HG02623 (cell line): ENCODE results near the gene ANXA8L1.
"Not testable (repeated sequence)": the region's sequence is repeated elsewhere in the genome, so short reads cannot be mapped to it uniquely, and the experiment has no call there.

Experiments used
- ATAC-seq: cut with Tn5 transposase; IDR thresholded peaks from one replicate; pipeline ENCODE4 v1.9.1; 2021; ENCODE audit warnings: moderate library complexity; ENCODE audit not compliant: unreplicated experiment

ANXA8L1 gene, protein sequence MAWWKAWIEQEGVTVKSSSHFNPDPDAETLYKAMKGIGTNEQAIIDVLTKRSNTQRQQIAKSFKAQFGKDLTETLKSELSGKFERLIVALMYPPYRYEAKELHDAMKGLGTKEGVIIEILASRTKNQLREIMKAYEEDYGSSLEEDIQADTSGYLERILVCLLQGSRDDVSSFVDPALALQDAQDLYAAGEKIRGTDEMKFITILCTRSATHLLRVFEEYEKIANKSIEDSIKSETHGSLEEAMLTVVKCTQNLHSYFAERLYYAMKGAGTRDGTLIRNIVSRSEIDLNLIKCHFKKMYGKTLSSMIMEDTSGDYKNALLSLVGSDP

DNA sequence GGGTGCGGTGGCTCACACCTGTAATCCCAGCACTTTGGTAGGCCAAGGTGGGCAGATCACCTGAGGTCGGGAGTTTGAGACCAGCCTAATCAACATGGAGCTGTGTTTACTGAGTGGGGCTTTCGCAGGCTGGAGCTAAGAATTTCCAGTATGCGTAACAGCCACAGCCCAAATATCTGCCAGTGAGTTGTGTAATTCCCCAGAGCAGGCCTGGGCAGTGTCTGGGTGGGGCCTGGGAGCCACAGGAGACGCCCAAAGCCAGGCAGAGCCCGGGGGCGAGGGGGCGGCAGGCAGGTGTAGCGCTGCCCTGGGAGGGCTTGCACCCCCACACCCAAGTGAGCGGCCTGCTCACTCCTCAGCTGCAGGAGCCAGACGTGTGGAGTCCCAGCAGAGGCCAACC lies at the start of gene ANXA8L1:
ANXA8L1 (plus strand) TSS at position 371 of the 400 bp plus-strand sequence. CDS start 76 bp downstream, outside the sequence.
- not testable (repeated sequence) for ATAC-seq

DNA sequence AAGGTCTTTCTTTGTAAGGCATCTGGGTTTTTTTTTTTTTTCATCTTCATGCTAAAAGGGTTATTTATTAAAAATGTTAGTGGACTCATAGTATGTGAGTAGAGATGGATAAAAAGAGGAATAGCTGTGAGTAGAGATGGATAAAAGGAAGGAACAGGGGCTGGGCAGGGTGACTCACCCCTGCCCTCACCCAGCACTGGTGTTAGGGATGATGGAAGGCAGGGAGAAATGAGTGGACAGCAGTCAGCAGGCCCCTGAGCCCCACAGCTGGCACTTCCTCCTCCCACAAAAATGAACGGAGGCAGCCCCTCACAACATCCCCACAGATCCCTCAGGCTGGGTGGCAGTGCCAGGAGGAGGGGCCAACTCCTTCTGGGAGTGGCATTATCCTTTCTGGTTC lies 49.5 kb upstream of the ANXA8L1 start:
- ATAC-seq = no peak

DNA sequence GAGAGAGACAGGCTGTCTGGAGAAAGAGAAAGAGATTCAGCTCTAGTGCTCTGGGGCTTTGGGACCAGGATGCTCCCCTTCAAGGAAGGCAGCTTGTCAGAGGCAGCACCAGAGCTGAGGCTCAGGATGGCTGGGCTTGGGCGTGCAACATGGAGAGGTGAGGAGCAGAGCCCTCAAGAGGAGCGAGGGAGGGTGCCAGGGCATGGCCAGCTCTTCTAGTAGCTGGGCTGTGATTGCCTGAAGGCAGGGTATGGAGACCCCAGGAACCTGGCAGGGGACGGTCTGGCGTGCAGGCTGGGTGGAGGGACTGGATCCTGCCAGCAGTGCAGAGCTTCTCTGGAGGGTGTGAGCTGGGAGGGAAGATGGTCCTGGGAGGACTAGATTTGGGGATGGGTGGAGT lies 48.6 kb upstream of the ANXA8L1 start:
- ATAC-seq = no peak

DNA sequence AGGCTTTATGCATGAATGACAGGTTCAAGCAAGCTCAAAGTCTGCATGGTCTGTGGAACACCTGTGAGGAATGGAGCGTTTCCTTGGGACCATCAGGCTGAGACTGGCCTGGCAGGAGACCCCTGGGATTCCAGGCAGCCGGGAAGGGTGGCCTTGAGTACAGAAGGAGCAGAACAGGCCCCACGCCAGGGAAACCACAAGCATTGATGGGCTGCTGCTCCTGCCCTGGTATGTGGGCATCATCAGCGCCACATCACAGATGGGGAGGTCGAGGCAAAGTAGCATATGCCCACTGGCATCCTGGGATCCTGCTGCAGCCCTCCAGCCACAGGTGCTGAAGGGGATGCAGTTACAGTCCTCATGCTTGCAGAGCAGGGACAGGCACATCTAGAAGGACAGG lies 47.9 kb upstream of the ANXA8L1 start:
- ATAC-seq = no peak

DNA sequence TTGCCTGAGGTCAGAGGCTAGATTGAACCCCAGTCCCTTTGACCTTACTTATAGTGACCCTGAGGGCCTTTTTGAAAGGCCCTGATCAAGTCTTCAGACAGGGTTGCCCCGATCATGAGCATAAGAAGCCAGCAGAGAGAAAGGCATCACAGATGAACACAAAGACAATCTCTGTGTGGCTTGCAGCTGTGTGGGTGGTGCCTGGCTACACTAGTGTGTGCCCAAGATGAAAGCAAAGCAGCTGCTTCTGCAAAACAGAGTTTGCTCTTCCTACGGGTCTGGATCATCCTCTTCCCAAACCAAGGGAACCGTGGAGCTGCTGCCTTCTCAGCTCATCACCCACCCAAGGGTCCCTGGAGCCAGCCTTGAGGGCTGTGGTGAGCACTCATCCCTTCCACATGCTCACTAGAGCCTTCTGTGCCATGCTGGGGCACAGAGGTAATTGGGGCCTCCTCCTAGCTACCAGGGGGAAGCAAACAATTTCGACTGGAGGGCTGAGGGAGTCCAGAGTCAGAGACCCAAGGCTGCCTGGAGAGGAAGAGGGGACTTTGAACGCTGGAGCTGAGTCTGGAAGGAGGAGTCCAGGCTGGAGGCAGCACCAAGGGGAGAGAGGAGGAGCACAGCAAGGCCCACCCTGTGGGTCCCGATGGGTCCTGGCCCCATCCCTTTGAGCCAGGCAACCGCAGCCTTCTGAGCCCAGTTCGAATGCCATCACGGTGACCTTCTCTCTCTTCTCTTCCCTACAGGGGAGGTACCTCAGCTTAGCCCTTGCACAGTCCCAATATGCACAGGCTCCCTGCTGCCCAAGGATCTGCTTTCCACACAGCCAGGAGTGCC lies 46.5 kb upstream of the ANXA8L1 start:
- no peak for ATAC-seq

DNA sequence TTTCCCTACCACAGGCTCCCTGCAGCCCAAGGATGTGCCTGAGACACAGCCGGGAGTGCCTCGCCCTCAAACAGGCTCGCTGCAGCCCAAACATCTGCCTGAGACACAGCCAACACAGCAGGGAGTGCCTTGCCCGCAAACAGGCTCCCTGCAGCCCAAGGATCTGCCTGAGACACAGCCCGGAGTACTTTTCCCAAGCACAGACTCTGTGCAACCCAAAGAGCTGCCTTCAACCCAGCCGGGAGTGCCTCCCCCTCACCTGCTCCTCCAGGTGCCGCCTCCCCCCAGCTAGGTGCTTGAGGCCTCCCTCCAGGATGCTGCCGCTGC lies 45.9 kb upstream of the ANXA8L1 start:
- ATAC-seq = no peak

DNA sequence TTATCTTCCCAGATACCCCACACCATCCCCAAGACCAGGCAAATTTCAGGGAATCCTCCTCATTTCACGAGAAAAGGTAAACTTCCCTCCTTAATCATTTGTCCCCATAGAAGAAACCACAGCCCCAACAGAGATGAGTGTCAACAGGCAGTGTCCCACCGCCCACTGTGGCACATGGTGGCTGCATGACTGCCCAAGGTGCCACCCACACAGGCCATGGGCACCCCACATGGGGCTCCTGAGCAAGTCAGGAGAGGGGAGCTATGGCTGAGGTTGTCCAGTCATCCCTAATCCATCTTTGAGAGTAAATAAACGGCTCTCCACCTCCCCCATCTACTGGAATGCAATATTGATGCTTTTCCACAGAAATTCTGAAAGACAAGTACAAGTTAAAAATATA lies 44.7 kb upstream of the ANXA8L1 start:
- ATAC-seq = no peak

DNA sequence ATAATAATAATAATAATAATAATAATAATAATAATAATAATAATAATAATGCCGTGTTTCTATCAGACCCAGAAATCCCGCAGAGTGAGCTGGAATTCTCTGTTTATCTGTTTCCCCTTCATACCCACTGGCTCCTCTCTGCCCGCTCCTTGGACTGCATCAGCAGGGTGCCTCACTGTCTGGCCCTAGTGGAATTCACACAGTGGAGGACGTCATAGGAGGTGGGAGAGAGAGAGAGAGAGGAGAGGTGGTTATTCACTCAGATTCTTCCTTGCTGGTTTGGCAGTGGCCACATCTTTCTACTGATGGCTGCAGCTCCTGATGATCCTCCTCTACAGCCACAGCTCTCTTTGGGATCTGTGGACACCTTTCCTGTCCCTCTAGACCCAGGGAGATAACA lies 10.1 kb upstream of the ANXA8L1 start:
- ATAC-seq = not testable (repeated sequence)

DNA sequence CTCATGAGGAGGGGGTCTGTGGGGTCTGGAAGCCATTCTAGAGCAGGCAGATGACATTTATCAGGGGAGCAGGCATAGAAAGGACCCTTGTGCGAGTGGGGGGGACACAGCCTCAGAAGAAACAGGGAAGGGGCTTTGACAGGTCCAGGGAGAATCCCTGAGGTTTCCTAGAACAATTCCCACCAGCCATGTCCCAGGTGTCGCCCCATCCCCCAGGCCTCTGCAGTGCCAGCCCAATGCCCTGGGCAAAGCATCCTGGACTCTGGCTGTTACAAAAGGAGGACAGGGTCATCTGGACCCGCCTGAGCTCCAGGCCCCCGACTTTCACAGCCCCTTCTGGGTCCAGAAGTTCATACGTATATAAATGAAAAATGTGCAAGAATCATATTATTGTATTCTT lies 8.4 kb upstream of the ANXA8L1 start:
- ATAC-seq = not testable (repeated sequence)

DNA sequence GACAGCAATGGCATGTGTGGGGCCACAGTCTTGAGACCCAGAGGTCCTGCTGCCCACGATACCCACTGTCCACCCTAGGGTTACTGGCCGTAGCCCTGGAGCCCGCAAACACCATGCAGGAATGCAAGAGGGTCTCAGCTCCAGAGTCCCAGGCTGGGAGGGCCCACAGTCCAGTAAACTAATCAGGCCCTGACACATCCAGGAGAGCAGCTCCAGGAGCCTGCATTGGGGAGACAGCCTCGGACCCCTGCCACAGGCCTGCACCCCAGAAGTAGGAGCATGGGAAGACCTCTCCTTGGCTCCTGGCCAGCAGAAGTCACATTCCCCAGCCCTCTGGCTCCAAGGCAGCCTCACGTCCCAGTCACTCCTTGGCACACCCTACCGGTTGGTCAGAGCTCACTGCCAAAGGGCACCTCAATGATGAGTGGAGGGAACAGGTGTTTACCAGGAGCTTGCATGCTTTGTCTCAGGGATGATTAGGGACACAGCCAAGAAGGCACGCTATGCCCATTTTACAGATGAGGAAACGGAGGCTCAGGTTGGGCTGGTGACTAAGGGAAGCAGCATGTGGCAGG lies 7.8 kb upstream of the ANXA8L1 start:
- not testable (repeated sequence) for ATAC-seq

DNA sequence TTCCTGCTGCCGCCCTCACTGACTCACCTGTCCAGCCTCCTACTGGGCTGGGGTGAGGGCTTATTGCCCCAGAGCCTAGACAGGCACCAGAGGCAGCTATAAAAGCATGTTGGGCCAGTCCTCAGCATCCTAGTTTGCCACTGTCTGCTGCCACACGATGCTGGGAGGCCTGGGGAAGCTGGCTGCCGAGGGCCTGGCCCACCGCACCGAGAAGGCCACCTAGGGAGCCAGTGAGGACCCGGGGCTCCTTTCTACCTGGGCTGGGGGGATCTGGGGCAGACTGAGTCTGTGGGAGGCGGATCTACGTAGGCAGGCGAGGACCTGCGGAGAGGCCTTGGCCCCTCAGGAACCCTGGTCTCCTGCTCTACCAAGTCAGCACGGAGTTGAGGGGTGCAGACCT lies 6.6 kb upstream of the ANXA8L1 start:
- ATAC-seq = not testable (repeated sequence)

DNA sequence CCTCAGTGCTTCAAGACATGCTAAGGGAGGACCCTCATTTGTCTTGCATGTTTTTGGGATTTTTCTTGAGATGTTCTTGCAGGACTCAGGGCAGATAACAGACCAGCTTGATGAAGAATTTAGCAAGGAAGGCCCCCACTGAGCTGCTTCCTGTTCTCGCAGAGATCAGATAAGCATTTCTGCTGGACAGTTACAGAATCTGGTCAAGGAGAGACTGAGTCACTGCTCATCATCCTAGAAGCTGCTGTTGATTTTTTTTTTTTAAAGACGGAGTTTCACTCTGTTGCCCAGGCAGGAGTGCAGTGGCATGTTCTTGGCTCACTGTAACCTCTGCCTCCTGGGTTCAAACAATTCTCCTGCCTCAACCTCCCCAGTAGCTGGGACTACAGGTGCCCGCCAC lies 1.2 kb upstream of the ANXA8L1 start:
- not testable (repeated sequence) for ATAC-seq

DNA sequence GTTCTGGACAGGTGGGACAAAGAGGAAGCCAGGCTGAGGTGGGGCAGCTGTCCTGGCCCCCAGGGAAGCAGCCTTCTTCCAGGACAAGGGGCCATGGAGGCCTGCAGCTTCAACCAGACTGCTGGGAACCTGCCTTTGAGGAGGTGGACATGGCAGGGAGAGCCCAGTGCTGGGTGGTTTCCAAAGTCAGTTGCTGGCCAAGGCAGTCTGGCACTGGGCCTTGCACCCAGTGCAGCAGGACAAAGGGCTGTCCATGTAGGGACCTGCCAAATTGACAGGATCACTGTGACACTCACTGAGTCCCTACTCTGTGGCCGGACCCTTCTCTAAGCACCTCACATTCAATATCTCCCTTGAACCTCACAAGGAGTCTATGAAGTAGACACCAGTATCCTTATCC lies 1.4 kb downstream of the ANXA8L1 start:
- ATAC-seq = not testable (repeated sequence)

DNA sequence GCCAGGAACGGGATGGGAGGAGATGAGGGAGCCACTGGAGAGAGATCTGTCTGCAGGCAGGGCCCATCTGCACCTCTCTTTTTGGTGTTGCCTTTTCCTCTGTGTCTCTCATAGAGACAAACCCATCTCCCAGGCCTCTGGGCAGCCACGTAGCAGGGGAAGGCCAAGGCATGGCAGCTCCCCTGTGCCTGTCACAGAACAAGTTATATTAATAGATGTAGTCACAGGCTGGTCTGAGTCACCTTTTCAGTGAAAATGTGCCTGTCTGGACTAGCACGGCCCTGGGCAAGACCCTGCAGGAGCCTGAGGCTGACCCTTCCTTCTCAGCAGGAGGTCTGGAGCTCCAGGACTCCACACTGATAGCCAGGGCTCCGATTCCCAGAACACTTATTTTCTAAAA lies 2.1 kb downstream of the ANXA8L1 start:
- not testable (repeated sequence) for ATAC-seq

DNA sequence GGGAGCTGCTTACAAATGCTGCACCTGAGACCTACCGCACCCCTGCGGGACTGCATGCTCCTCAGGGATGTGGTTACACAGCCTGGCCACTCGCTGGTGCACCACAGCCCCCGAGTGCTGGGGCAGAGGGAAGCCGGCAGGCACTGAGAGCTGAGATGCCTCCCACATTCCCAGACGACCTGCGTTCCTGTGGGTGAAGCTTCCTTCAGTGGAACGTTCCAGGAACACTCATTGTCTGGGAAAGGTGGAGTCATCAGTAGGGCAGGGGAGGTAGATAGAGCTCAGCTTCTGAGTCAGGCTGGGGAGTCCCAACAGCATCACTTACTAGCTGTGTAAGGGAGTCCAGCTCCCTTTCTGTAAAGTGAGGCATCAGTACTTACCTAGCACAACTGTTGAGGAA lies 2.5 kb downstream of the ANXA8L1 start:
- not testable (repeated sequence) for ATAC-seq

DNA sequence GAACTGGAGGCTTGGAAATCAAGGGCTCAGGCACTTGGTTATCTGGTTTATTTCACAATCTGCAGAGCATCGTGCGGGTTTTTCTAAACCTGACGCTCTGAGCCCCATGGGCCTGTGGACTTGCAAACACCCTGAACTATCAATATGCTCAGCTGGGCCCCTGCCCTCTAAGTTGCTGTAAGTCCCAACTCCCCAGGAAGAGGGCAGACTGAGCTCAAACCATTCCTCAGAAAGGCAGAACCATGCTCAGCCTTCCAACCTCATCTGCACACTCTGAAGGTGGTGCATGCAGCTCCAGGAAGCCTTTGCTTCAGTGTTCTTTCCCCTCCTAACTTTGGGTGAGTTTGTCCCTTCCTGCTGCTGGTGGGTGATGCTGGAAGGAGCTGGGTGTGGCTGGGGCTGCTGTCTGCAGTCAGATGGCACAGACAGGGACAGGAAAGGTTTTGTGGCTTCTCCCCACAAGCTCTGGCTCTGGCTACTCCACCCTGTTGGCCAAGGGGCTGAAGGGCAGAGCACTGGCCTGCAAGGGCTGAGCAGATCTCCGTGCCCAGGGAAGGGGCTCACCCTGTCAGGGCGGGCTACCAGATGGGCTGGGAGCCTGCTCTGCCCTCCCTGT lies 3.8 kb downstream of the ANXA8L1 start:
- not testable (repeated sequence) for ATAC-seq

DNA sequence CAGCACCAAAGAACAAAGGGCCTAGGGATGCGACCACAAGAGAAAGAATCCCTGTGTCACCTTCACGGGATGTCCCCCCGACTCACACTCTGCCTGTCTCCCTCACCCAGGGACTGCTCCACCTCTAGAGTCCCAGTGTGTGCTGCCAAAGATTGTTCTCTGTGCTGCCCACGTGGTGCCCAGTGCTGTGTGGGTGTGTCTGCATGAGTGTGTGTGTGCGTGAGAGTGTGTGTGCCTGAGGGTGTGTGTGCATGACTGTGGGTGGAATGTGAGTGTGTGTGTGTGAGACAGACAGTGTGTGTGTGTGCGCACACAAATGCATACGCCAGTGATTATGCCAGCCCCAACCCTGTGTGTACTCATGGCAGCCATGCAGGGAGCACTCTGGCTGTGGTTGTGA lies 10.3 kb downstream of the ANXA8L1 start:
- not testable (repeated sequence) for ATAC-seq

DNA sequence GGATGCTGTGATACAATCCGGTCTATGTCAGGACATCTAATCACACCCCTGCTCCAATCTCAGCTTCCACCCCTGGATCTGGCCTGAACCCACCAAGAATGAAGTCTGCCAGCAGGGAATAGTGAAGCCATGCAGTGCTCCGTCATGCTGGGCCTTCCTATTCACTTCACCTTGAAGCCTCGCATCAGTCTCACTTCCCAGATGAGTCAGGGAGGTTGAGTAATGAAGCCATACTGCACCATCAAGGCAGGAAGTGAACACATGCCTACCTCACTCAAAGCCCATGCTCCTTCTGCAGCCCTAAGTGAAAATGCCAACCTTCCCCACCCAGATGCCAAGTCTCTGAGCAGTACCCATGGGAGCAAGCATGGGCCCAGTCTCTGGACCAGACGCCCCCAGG lies 11.1 kb downstream of the ANXA8L1 start:
- ATAC-seq = not testable (repeated sequence)

DNA sequence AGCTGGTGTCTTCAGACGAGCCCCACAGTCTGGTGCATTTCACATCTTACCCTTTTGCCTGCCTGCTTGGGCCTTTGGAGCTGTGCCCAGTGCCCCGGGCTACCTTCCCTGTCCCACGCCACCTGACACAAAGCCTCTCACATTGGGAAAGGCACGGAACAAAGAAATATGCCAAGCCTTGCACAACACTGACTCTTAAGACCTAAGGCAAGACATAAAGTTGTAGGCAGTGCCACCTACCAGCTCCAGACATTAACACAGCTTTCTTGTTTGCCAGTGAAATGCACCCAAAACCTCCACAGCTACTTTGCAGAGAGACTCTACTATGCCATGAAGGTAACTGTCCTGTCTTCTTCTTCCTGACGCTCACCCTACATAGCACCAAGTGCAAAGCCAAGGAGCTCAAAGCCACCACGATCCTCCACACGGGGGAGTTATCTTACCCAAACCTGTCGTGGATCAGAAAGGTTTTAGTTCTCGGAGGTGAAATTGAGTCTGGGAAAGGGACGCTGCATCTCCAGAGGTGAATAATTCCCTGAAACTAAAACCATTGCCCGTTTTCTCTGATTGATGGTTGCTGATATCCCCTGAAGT lies 11.8 kb downstream of the ANXA8L1 start:
- ATAC-seq = not testable (repeated sequence)

DNA sequence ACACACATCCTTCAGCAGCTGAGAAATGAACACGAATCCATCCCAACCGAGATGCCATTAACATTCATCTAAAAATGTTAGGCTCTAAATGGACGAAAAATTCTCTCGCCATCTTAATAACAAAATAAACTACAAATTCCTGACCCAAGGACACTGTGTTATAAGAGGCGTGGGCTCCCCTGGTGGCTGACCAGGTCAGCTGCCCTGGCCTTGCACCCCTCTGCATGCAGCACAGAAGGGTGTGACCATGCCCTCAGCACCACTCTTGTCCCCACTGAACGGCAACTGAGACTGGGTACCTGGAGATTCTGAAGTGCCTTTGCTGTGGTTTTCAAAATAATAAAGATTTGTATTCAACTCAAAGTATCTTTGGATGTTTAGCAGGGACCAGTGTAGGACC lies 15.8 kb downstream of the ANXA8L1 start:
- not testable (repeated sequence) for ATAC-seq
